ENCODE measurements around the gene GNS.

Gene GNS

DNA sequence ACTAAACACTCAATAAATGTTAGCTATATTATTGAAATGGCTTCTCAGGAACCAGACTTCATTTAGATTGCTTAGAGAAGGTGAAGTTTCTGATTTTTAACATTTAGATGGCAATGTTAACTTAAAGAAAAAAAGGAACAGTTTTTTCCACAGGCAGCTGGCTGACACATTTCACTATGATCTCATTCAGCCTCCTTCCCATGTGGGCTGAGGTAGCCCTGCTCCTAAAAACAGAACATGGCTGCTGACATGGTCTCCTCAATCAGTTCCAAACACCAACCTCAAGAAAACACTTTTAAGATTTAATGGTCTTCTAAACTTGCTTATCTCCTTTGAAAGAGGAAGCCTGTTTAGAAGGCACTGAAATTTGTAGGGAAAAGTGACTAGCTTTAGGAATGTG is 23.8 kb downstream of the GNS start:
- no peak for DNase-seq (ENCODE audit: low read depth)

GRCh38 chr12:64733857-64734256 is 25.3 kb downstream of the GNS start:
- DNase-seq (ENCODE audit: low read depth) = no peak

DNA sequence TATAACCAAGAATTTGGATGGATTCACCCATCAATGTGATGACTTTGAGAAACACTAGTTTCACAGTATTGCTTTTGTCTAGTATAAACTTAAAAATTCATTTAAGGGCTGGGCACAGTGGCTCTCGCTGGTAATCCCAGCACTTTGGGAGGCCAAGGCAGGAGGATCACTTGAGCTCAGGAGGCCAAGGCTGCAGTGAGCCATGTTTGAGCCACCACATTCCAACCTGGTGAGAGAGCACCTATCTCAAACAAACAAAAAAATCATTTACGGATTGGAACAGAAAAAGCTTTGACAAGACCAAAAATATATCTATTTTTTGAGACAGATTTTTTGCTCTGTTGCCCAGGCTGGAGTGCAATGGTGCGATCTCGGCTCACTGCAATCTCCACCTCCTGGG is 27.5 kb downstream of the GNS start:
- no peak for DNase-seq (ENCODE audit: low read depth)

DNA sequence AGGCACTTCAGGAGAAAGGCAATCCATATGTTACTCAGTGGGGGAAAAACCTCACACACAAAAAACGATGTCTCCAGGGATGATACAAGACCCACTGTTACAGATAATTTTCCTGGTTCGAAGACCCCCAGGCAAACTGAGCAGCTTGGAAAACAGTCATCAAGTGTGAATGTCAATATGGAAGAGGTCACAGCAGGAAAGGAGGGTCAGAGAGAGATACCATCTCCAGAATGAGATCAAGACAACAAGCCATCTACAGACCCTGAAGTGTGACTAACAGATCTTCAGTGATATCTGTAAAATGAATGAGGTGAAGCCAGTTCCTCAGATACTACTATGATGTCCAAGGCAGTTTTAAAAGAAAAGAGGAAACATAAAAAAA is 28.6 kb downstream of the GNS start:
- DNase-seq (ENCODE audit: low read depth) = no peak

GRCh38 chr12:64729909-64730587 is 29.2 kb downstream of the GNS start:
- DNase-seq (ENCODE audit: low read depth) = no peak

- DNase-seq (ENCODE audit: low read depth) = no peak
Measured at GRCh38 chr12:64724201-64724745, 34.9 kb downstream of the GNS start.

DNA sequence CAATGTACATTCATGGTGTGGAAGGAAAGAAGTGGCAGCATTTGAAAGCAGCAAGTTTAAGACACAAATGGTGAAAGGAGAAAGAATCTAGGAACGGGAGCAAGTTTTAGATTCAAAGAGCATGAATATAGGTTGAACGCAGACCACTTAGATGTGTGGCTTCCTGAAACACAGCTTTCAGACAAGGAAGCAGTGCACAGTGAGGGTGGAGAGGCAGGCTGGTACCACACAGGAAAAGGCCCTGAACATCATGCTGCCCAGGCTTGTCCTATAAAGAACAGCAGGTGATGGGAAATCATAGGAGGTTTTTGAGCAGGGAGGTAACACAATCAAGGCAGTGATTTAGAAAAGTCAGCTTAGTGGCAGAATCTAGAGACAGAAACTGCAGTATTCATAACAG is 35.6 kb downstream of the GNS start:
- DNase-seq (ENCODE audit: low read depth) = no peak

DNA sequence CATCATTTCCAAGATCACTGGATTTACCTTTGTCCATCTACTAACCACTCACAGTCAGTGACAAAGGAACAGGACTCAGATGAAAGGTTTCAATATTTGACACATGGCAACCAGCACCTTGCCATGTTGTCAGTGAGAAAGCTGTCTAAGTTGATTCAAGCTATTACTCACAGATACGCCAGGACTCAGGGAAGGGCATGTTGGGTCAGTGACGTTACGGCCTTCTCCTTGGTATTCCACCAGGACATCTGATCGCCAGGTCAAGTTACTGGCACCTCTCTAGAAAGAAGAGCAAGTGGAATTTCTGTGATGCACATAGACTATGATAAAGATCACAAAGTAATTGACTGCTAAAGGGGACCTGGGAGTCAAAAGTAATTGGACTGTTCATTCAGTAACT is 36.4 kb downstream of the GNS start:
- no peak for DNase-seq (ENCODE audit: low read depth)

GRCh38 chr12:64720884-64721283 is 38.3 kb downstream of the GNS start:
- no peak for DNase-seq (ENCODE audit: low read depth)

GRCh38 chr12:64718649-64719048 is 40.6 kb downstream of the GNS start:
- DNase-seq (ENCODE audit: low read depth) = no peak

GRCh38 chr12:64716839-64717455 is 42.3 kb downstream of the GNS start:
- no peak for DNase-seq (ENCODE audit: low read depth)

DNA sequence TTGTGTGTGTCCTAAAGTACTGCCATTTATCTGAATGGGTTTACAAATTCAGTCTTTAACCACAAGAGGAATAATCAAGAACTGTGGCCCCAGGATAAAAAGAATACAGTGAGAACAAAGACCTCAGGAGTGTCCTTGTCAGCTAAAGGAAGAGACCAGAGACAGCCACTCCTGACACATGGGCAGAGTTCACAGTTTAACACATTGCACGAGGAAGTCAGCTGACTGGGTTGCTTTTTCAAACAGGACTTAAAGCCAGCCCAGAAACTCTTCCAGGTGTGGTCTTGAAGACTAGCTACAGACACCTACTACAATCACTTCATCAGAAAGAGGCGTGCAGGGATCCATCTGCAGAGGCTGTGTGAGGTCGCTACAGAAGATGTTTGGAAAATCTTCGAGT is 42.8 kb downstream of the GNS start:
- DNase-seq (ENCODE audit: low read depth) = no peak

GRCh38 chr12:64714551-64714968 is 44.6 kb downstream of the GNS start:
- no peak for DNase-seq (ENCODE audit: low read depth)

- DNase-seq (ENCODE audit: low read depth) = no peak
Measured at GRCh38 chr12:64713376-64713775, 45.8 kb downstream of the GNS start.

DNA sequence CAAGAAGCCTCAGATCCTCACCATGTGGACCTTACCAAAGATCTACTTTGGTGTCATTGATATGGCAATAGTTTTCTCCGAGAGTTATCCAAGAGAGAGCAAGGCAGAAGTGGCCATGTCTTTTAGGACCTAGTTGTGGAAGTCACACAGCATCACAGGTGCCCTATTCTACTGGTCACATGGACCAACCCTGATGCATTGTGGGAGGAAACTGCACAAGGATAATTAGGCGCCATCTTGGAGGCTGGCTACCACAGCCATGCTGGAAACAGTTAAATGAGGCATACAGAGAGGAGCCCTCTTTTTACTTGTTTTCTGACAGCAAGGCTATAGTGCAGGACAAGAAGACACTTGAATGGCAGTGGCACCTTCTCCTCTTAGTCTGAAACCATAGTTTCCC is 49.8 kb downstream of the GNS start:
- no peak for DNase-seq (ENCODE audit: low read depth)

DNA sequence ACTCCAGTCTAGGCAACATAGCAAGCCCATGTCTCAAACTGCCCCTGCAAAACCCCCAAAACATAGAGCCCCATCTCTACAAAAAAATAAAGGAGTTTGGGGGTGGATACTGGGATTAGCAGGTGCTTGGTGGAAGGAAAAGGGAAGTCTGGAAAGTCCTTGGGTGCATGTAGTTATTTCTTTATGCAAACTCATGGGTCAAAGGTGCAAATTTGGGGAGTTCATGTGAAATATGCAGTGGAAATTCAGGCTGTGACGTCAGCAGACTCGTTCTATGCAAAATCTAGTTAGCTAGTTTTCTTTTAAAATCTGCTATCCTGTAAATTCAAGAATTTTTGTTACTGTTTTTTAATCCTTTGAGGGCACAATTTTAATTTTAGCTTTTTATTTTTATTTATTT is 51.3 kb downstream of the GNS start:
- no peak for DNase-seq (ENCODE audit: low read depth)

- no peak for DNase-seq (ENCODE audit: low read depth)
Measured at GRCh38 chr12:64707362-64707761, 51.8 kb downstream of the GNS start.

DNA sequence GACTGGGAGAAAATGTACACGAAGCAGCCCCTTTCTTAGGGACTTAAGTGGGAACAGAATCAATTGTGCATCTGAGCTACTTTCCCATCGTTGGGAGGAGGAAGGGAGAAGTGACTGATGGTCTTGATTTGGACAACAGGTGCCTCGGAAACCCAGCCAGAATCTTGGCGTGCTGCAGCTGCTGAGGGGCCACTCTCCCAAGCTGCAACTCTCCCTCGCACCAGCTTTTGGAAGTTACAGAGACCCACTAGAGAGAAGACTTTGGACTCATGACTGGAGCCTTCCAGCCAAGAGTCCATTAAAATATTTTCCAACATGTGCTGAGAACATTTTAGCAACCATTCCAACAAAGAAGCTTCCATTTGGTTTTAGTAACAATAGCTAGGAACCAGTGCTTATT is 52.3 kb downstream of the GNS start:
- no peak for DNase-seq (ENCODE audit: low read depth)

- no peak for DNase-seq (ENCODE audit: low read depth)
Measured at GRCh38 chr12:64706306-64706705, 52.9 kb downstream of the GNS start.

DNA sequence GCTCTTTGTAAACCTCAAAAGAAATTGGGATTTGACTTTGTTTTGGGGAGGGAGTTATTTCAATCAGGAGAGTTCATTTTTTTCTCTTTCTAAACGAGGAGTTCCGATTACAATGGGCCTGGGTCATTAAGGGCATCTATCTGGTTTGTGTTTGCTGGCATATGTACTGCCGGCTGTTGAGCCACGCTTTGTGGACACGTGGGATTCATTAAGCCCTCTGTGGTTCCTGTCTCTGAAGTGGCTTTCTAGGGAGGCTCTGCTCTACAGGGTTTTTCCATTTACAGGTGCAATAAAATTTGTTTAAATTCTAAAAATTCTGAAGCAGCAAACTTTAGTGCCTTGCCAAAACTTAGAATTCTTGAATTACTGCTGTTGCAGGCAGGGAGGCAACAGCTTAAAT is 57.9 kb downstream of the GNS start:
- DNase-seq (ENCODE audit: low read depth) = no peak

- DNase-seq (ENCODE audit: low read depth) = no peak
Measured at GRCh38 chr12:64700532-64700931, 58.7 kb downstream of the GNS start.

DNA sequence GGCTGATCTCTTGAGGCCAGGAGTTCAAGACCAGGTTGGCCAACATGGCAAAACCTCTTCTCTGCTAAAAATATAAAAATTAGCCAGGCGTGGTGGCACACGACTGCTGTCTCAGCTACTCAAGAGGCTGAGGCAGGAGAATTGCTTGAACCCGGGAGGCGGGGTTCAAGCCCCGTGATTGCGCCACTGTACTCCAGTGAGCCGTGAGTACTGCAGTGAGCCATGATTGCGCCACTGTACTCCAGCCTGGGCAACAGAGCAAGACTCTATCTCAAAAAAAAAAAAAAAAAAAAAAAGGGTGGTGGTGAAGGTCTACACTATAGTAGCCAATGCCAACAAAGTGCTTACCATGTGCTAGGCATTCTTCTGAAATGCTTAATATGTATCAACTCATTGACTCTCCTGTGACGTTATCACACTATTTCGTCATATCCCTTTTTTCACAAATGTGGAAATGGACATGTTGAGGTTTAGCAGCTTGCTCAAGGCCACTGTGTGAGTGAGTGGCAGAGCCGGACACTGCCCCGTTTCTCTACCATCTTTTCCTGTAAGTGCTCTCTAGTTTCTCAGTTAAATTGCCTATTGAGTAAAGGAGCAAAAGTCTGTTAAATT is 59.6 kb downstream of the GNS start:
- DNase-seq (ENCODE audit: low read depth) = no peak

DNA sequence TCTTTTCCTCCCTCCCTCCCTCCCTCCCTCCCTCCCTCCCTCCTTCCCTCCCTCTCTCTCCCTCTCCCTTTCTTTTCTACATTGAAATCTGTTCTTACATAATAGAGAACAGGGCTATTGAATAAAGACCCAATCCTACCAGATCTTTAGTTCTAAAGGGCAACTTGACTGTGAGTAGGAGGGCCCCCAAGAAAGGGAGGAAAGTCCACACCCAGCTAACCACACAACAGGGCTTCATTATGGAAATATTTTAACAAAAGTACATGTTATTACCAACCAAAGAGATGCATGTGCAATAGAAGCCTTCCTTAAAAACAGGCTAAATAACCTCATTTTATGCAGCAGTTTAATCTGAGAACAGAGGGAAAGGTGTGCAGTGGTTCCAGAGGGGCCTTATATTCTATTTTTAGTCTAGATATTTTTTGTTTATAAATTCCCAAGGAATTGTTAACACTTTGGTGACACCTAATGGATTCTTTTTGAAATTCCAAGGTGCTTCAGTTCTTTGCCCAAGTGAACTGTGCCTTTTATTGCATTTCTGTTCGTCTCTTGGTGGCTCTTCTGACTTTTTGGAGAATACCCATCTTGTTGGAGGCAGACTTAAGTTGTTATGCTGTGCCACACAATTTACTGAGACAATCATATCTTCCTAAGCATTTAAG is 63.0 kb downstream of the GNS start:
- no peak for DNase-seq (ENCODE audit: low read depth)

Data from stimulated activated CD8-positive, alpha-beta memory T cell treated with anti-CD3 and anti-CD28 coated beads, Interleukin-7, amount 100 ng/mL, for 24 hours (primary cell).